SH-SY5Y (cell line): Measurements from ENCODE around the gene MXRA8.

ENCODE experiments used
- GATA2 ChIP-seq: IDR thresholded peaks from 2 replicates; pipeline ENCODE4 v1.6.1; 2011; ENCODE audit warnings: mild to moderate bottlenecking, low read depth, low read length
- GATA3 ChIP-seq: IDR thresholded peaks from 2 replicates; pipeline ENCODE4 v1.6.1; 2011; ENCODE audit warnings: low read depth, mild to moderate bottlenecking, low read length, moderate library complexity

DNA sequence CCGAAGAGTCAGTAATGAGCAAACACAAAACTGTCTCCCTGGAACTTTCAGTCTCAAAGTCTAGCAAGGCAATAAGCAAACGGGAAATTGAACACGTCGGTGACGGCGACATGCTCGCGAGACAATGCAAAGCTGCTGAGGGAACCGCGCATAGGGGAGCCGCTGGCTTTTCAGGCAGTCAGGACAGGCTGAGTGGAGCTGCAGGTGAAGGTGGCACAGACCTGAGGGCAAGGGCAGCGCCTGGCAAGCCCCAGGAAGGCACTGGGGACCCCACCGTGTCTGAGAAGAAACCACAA lies 38.8 kb downstream of the MXRA8 start:
- no peak for TF ChIP-seq GATA3
- TF ChIP-seq GATA2 = no peak
